A673 (cell line): Measurements from ENCODE around the gene UAP1. TPM values are rescaled to one million over a fixed set of nuclear protein-coding genes. Genes with fewer than 3 reads are reported as not detected.

Experiments used
- BruUV-seq: library from RNA; stranded (reverse); fragments of 400-500 nt; replicated peaks from 2 replicates; lab custom pipeline; 2021; lab: Mats Ljungman, UMichigan
- CTCF ChIA-PET: fragments of 300-600 bp; sonication (Branson Sonifier 250); formaldehyde crosslinking; loops from one replicate; lab custom pipeline; 2022; ENCODE audit warnings: antibody characterized with exemption; lab: Charles Lee
- POLR2A ChIA-PET: fragments of 300-600 bp; sonication (Branson Sonifier 250); formaldehyde crosslinking; loops from one replicate; lab custom pipeline; 2022; ENCODE audit warnings: antibody characterized with exemption; ENCODE audit not compliant: low non-redundant PET; lab: Charles Lee
- DNase-seq: peaks from one replicate; pipeline ENCODE4 v3.0.0-alpha.2; 2015; ENCODE audit warnings: low spot score
- H3K27ac ChIP-seq: fragments of 200-600 bp; sonication (generic); 2 replicates; pipeline ENCODE4 v1.5.1; 2016; ENCODE audit warnings: mixed run types, low read depth, mild to moderate bottlenecking, mixed read lengths, antibody characterized with exemption, low read length; ENCODE audit not compliant: poor library complexity, severe bottlenecking
- H3K27me3 ChIP-seq: fragments of 200-600 bp; sonication (generic); replicated peaks from 2 replicates; pipeline ENCODE4 v1.6.1; 2017; ENCODE audit warnings: mixed run types, low read depth, mild to moderate bottlenecking, mixed read lengths, antibody characterized with exemption, low read length; ENCODE audit not compliant: insufficient read depth, poor library complexity
- H3K36me3 ChIP-seq: fragments of 200-600 bp; sonication (generic); 2 replicates; pipeline ENCODE4 v1.6.1; 2016; ENCODE audit warnings: mixed run types, mild to moderate bottlenecking, mixed read lengths, antibody characterized with exemption, low read length; ENCODE audit not compliant: insufficient read depth, poor library complexity, severe bottlenecking
- H3K4me1 ChIP-seq: fragments of 200-600 bp; sonication (generic); 2 replicates; pipeline ENCODE4 v1.6.1; 2017; ENCODE audit warnings: mixed run types, mild to moderate bottlenecking, mixed read lengths, antibody characterized with exemption, low read length; ENCODE audit not compliant: insufficient read depth, poor library complexity, severe bottlenecking
- H3K4me3 ChIP-seq: fragments of 200-600 bp; sonication (generic); 2 replicates; pipeline ENCODE4 v1.5.1; 2016; ENCODE audit warnings: low read depth, mixed run types, mild to moderate bottlenecking, mixed read lengths, low read length; ENCODE audit not compliant: poor library complexity, severe bottlenecking
- H3K9me3 ChIP-seq: fragments of 200-600 bp; sonication (generic); 2 replicates; pipeline ENCODE4 v1.6.1; 2016; ENCODE audit warnings: mixed run types, low read depth, mild to moderate bottlenecking, mixed read lengths, antibody characterized with exemption, low read length; ENCODE audit not compliant: poor library complexity, severe bottlenecking
- CTCF ChIP-seq: fragments of 300-800, 200-600 bp; sonication (generic); conservative IDR thresholded peaks from 2 replicates; pipeline ENCODE4 v1.5.1; 2017; ENCODE audit warnings: low read depth, mild to moderate bottlenecking, antibody characterized with exemption, low read length, moderate library complexity, mixed read lengths
- EZH2 ChIP-seq: fragments of 200-600 bp; sonication (generic); IDR thresholded peaks from 2 replicates; pipeline ENCODE4 v1.6.1; 2017; ENCODE audit warnings: borderline replicate concordance, low read depth, mild to moderate bottlenecking, mixed read lengths, antibody characterized with exemption, low read length; ENCODE audit not compliant: poor library complexity, severe bottlenecking
- intact Hi-C: fragments of 100-400 bp; cut with micrococcal nuclease; formaldehyde crosslinking; loops from one replicate; pipeline ENCODE4 v1.10.0; 2022; ENCODE audit not compliant: unreplicated experiment
- total RNA-seq: library from RNA; stranded (reverse); gene quantifications from 2 replicates; pipeline ENCODE4 v1.2.3, GENCODE V29; 2021

The UAP1 gene
- total RNA-seq, 1 experiment from 2014 or later, result 152 TPM

GRCh38 chr1:162537216-162537615, 24.3 kb upstream of the UAP1 start:
- Histone ChIP-seq H3K27me3 (no peaks in the 10 kb centered on the region), H3K9me3 (no peaks in the 10 kb centered on the region), H3K36me3 (no peaks in the 10 kb centered on the region), H3K4me3 (no peak overlapping the region), H3K4me1 (peaks cover 4% of the 10 kb centered on the region), H3K27ac (no peak overlapping the region)
- intact Hi-C loops, result no loop called here
- POLR2A ChIA-PET, result no interaction called here
- TF ChIP-seq EZH2 (no peak), CTCF (no peak)
- DNase-seq, result no peak
- no TSS peak for BruUV-seq
- CTCF ChIA-PET, result no interaction called here

- H3K9me3 ChIP-seq, result peaks cover 7% of the 10 kb centered on the region
- H3K4me1 ChIP-seq, result peaks cover 4% of the 10 kb centered on the region
- CTCF ChIA-PET, result interaction anchor here (0.8 kb wide), 1 partner anchor 261 kb away, joined by 3 read pairs; no protein-coding TSS in a partner anchor
- no TSS peak for BruUV-seq
- no peak overlapping the region for H3K4me3 ChIP-seq
- POLR2A ChIA-PET, result no interaction called here
- H3K36me3 ChIP-seq, result no peaks in the 10 kb centered on the region
- TF ChIP-seq CTCF, result no peak
- TF ChIP-seq EZH2, result no peak
- DNase-seq, result peak; percentile 59
- intact Hi-C loops, result no loop called here
- H3K27me3 ChIP-seq, result no peaks in the 10 kb centered on the region
- peak overlapping the region; percentile 39 for H3K27ac ChIP-seq
Observed at GRCh38 chr1:162538815-162539431, 22.6 kb upstream of the UAP1 start.

- CTCF ChIA-PET, result interaction anchor here (0.6 kb wide), 1 partner anchor 64 kb away, joined by 3 read pairs; no protein-coding TSS in a partner anchor
Observed at GRCh38 chr1:162541619-162542141, 19.8 kb upstream of the UAP1 start.

More at GRCh38 chr1:162541619-162542141, 19.8 kb upstream of the UAP1 start:
- H3K4me1 ChIP-seq, result peaks cover 4% of the 10 kb centered on the region
- no peaks in the 10 kb centered on the region for H3K36me3 ChIP-seq
- H3K27ac ChIP-seq, result no peak overlapping the region
- H3K4me3 ChIP-seq, result no peak overlapping the region
- BruUV-seq, result no TSS peak
- peaks cover 7% of the 10 kb centered on the region for H3K9me3 ChIP-seq
- no peaks in the 10 kb centered on the region for H3K27me3 ChIP-seq
- TF ChIP-seq EZH2, result no peak
- TF ChIP-seq CTCF, result no peak
- intact Hi-C loops, result no loop called here
- POLR2A ChIA-PET, result no interaction called here
- DNase-seq, result peak; percentile 43
